SIG-M5 (cell line): ENCODE results near the gene RALGAPA2.

Experiments
- DNase-seq: peaks from one replicate; lab custom pipeline; 2025; lab: John Stamatoyannopoulos, UW

Gene RALGAPA2

GRCh38 chr20:20465252-20465651 is 247.2 kb downstream of the RALGAPA2 start:
- DNase-seq, result no peak

GRCh38 chr20:20463933-20464374 is 248.5 kb downstream of the RALGAPA2 start:
- no peak for DNase-seq

GRCh38 chr20:20462185-20462584 is 250.3 kb downstream of the RALGAPA2 start:
- no peak for DNase-seq

- DNase-seq, result no peak
These were observed 250.9 kb downstream of the RALGAPA2 start for GRCh38 chr20:20461551-20461950.

- no peak for DNase-seq
These were observed 252.7 kb downstream of the RALGAPA2 start for GRCh38 chr20:20459726-20460125.

- DNase-seq, result no peak
These were observed 254.9 kb downstream of the RALGAPA2 start for GRCh38 chr20:20457392-20458126.

GRCh38 chr20:20456741-20457140 is 255.7 kb downstream of the RALGAPA2 start:
- DNase-seq, result no peak

GRCh38 chr20:20455926-20456325 is 256.5 kb downstream of the RALGAPA2 start:
- DNase-seq, result no peak

GRCh38 chr20:20454850-20455627 is 257.4 kb downstream of the RALGAPA2 start:
- DNase-seq, result no peak

- DNase-seq, result no peak
These were observed 258.1 kb downstream of the RALGAPA2 start for GRCh38 chr20:20454367-20454766.

- DNase-seq, result no peak
These were observed 260.2 kb downstream of the RALGAPA2 start for GRCh38 chr20:20452254-20452676.

GRCh38 chr20:20450521-20450920 is 261.9 kb downstream of the RALGAPA2 start:
- no peak for DNase-seq

- no peak for DNase-seq
These were observed 263.6 kb downstream of the RALGAPA2 start for GRCh38 chr20:20448881-20449280.

GRCh38 chr20:20447196-20447595 is 265.2 kb downstream of the RALGAPA2 start:
- no peak for DNase-seq

GRCh38 chr20:20446425-20447015 is 265.9 kb downstream of the RALGAPA2 start:
- DNase-seq, result no peak

- no peak for DNase-seq
These were observed 266.4 kb downstream of the RALGAPA2 start for GRCh38 chr20:20446001-20446400.

- no peak for DNase-seq
These were observed 268.9 kb downstream of the RALGAPA2 start for GRCh38 chr20:20443504-20443903.

GRCh38 chr20:20442466-20442865 is 270.0 kb downstream of the RALGAPA2 start:
- no peak for DNase-seq

GRCh38 chr20:20440886-20441658 is 271.4 kb downstream of the RALGAPA2 start:
- no peak for DNase-seq

- DNase-seq, result no peak
These were observed 272.0 kb downstream of the RALGAPA2 start for GRCh38 chr20:20440481-20440880.

- DNase-seq, result no peak
These were observed 272.7 kb downstream of the RALGAPA2 start for GRCh38 chr20:20439602-20440190.

GRCh38 chr20:20437314-20437713 is 275.1 kb downstream of the RALGAPA2 start:
- DNase-seq, result no peak
